ENCODE results near the gene GBA2. TPM values are rescaled to one million over a fixed set of nuclear protein-coding genes. Genes with fewer than 3 reads are reported as not detected.

GBA2 gene
- polyA plus RNA-seq, 3 donors, result 18.1 to 130 (median 26.4) TPM

DNA sequence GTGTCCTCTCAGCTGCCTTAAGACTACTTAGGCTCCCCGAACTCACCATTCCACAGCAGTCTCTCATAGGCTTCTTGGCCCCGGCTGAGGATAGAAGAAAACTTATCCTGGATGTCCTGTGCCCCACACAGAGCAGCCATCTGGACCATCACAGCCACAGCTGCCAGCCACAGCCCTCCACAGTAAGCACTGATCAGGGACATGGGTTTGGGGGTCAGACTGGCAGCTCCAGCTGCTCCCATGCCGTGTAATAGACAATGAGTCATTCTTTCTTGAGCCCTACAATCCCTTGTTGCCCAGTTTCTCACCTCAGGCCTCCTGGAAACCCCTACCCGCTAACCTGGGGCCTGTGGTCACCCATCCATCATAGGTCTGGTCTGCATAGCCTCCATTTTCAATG, 10.8 kb downstream of the GBA2 start:
- H3K27ac Mint-ChIP-seq, result peak overlapping the region in 2 of 7 donors; percentile 18 to 21
- H4K20me1 ChIP-seq (ENCODE audit: insufficient read depth, low read length), result peaks cover 79% of the 10 kb centered on the region
- WGBS (ENCODE audit: insufficient coverage), result 100% methylated on average over 4 of the region's 4 CpGs
- TF ChIP-seq CTCF (IDR thresholded peaks at IDR 0.05), result no peak
- H3K27me3 Mint-ChIP-seq (ENCODE audit: low read depth in 3 of 3), result peaks cover 0 to 3% (median 1%) of the 10 kb centered on the region in 3 donors
- no peaks in the 10 kb centered on the region for H3K9me3 ChIP-seq (replicated peaks in 1 of 2; ENCODE audit: control insufficient read depth in 1 of 2, insufficient read depth in 1 of 2, low read length in 2 of 2)
- DNase-seq, result no peak
- no peak overlapping the region for H3K27ac ChIP-seq (ENCODE audit: low read depth in 1 of 2, low read length in 2 of 2)
- H3K36me3 Mint-ChIP-seq, result peaks cover 74 to 90% of the 10 kb centered on the region in 2 donors
- no peak overlapping the region for H3K4me3 ChIP-seq (replicated peaks in 1 of 3; ENCODE audit: low read depth in 2 of 3, low read length in 3 of 3)
- H3K79me2 ChIP-seq (ENCODE audit: insufficient read depth, low read length), result peaks cover 24% of the 10 kb centered on the region
- H2AFZ ChIP-seq (ENCODE audit: insufficient read depth, low read depth, low read length, poor library complexity, severe bottlenecking), result no peak overlapping the region
- H3K4me1 Mint-ChIP-seq, result peaks cover 17% of the 10 kb centered on the region
- no peak overlapping the region for H3K9ac ChIP-seq (ENCODE audit: insufficient read depth, low read length, poor library complexity, severe bottlenecking)
- H3K4me2 ChIP-seq (replicated peaks; ENCODE audit: extremely low read depth, low read length, poor library complexity, severe bottlenecking), result no peak overlapping the region
- H3K9me3 Mint-ChIP-seq, result peaks cover 0 to 2% (median 0%) of the 10 kb centered on the region in 7 donors
- H3K4me1 ChIP-seq (ENCODE audit: control insufficient read depth in 1 of 2, insufficient read depth in 2 of 2, low read length in 2 of 2), result peaks cover 11 to 18% of the 10 kb centered on the region in 2 donors
- no peaks in the 10 kb centered on the region for H3K27me3 ChIP-seq (ENCODE audit: control insufficient read depth in 2 of 2, insufficient read depth in 2 of 2, low read length in 2 of 2)
- intact Hi-C loops (cut with micrococcal nuclease), result loop anchor here in 1 of 2 donors (10.0 kb wide), 1 partner anchor 133 kb away; the partner anchor contains the start of gene TESK1
- no peak overlapping the region for H3K4me3 Mint-ChIP-seq
- H3K36me3 ChIP-seq (replicated peaks in 1 of 2; ENCODE audit: control insufficient read depth in 1 of 2, insufficient read depth in 2 of 2, low read length in 2 of 2), result peaks cover 76 to 88% of the 10 kb centered on the region in 2 donors

- H3K4me1 ChIP-seq (ENCODE audit: control insufficient read depth in 1 of 2, insufficient read depth in 2 of 2, low read length in 2 of 2), result peaks cover 14 to 22% of the 10 kb centered on the region in 2 donors
These were observed 11.9 kb downstream of the GBA2 start for GRCh38 chr9:35737143-35737542.

More at GRCh38 chr9:35737143-35737542, 11.9 kb downstream of the GBA2 start:
- peaks cover 16% of the 10 kb centered on the region for H3K79me2 ChIP-seq (ENCODE audit: insufficient read depth, low read length)
- no peak overlapping the region for H3K4me2 ChIP-seq (replicated peaks; ENCODE audit: extremely low read depth, low read length, poor library complexity, severe bottlenecking)
- H3K9me3 Mint-ChIP-seq, result peaks cover 0 to 2% (median 0%) of the 10 kb centered on the region in 7 donors
- intact Hi-C loops (cut with micrococcal nuclease), result loop anchor here in 1 of 2 donors (10.0 kb wide), 1 partner anchor 132 kb away; the partner anchor contains the start of gene TESK1
- no peak overlapping the region for H2AFZ ChIP-seq (ENCODE audit: insufficient read depth, low read depth, low read length, poor library complexity, severe bottlenecking)
- WGBS (ENCODE audit: insufficient coverage), result 98% methylated on average over 7 of the region's 7 CpGs
- no peaks in the 10 kb centered on the region for H3K9me3 ChIP-seq (replicated peaks in 1 of 2; ENCODE audit: control insufficient read depth in 1 of 2, insufficient read depth in 1 of 2, low read length in 2 of 2)
- peak overlapping the region in 1 of 7 donors; percentile 26 for H3K27ac Mint-ChIP-seq
- H3K4me1 Mint-ChIP-seq, result peaks cover 21% of the 10 kb centered on the region
- H3K27me3 Mint-ChIP-seq (ENCODE audit: low read depth in 3 of 3), result peaks cover 0 to 3% (median 1%) of the 10 kb centered on the region in 3 donors
- no peak overlapping the region for H3K9ac ChIP-seq (ENCODE audit: insufficient read depth, low read length, poor library complexity, severe bottlenecking)
- H3K36me3 Mint-ChIP-seq, result peaks cover 66 to 79% of the 10 kb centered on the region in 2 donors
- H3K27me3 ChIP-seq (ENCODE audit: control insufficient read depth in 2 of 2, insufficient read depth in 2 of 2, low read length in 2 of 2), result no peaks in the 10 kb centered on the region
- DNase-seq, result no peak
- no peak overlapping the region for H3K4me3 ChIP-seq (replicated peaks in 1 of 3; ENCODE audit: low read depth in 2 of 3, low read length in 3 of 3)
- no peak for TF ChIP-seq CTCF (IDR thresholded peaks at IDR 0.05)
- H3K27ac ChIP-seq (ENCODE audit: low read depth in 1 of 2, low read length in 2 of 2), result peak overlapping the region in 1 of 2 donors; percentile 21
- no peak overlapping the region for H3K4me3 Mint-ChIP-seq
- H3K36me3 ChIP-seq (replicated peaks in 1 of 2; ENCODE audit: control insufficient read depth in 1 of 2, insufficient read depth in 2 of 2, low read length in 2 of 2), result peaks cover 65 to 77% of the 10 kb centered on the region in 2 donors
- peaks cover 69% of the 10 kb centered on the region for H4K20me1 ChIP-seq (ENCODE audit: insufficient read depth, low read length)

Data from CD14-positive monocyte (primary cell).